B cell (primary cell): Measurements from ENCODE around the gene CTDSPL. TPM values are rescaled to one million over a fixed set of nuclear protein-coding genes. Genes with fewer than 3 reads are reported as not detected.

Experiments used
- ATAC-seq: fragments of 200-7000 bp; cut with Tn5 transposase; one replicate; pipeline ENCODE4 v1.10.0; 2021; ENCODE audit warnings: low read depth, mild to moderate bottlenecking, moderate number of reproducible peaks, moderate library complexity
- CTCF ChIA-PET: fragments of 350-600 bp; sonication (Branson Sonifier 250); formaldehyde crosslinking; loops from one replicate; lab custom pipeline; 2021; ENCODE audit warnings: antibody characterized with exemption, inconsistent platforms; lab: Charles Lee
- POLR2A ChIA-PET: fragments of 350-600 bp; sonication (Branson Sonifier 250); formaldehyde crosslinking; loops from one replicate; lab custom pipeline; 2021; ENCODE audit warnings: antibody characterized with exemption; lab: Charles Lee
- DNase-seq: peaks from one replicate; pipeline ENCODE4 v3.0.0; 2013
- H2AFZ ChIP-seq: 2 replicates; pipeline ENCODE4 v1.6.1; 2012; ENCODE audit warnings: mild to moderate bottlenecking, low read depth, low read length; ENCODE audit not compliant: insufficient read depth, poor library complexity, severe bottlenecking
- H3K27ac ChIP-seq, 2 donors: 1 replicate in 1 of 2; 2 replicates in 1 of 2; pipeline ENCODE4 v1.5.1; 2012 to 2013; ENCODE audit warnings: low read length in 2 of 2, mild to moderate bottlenecking in 2 of 2, moderate library complexity in 1 of 2
- H3K27me3 ChIP-seq, 4 experiments: fragments of 200-600 bp in 1 of 4; sonication (generic) in 1 of 4; replicated peaks in 1 of 4; 1 replicate in 2 of 4; 2 replicates in 2 of 4; pipeline versions ENCODE4 v1.6.1 to v1.7.0; 2013 to 2016; ENCODE audit warnings: low read length in 3 of 4, mild to moderate bottlenecking in 2 of 4, mixed read lengths in 1 of 4, moderate library complexity in 1 of 4; ENCODE audit not compliant: insufficient read depth in 4 of 4, control insufficient read depth in 3 of 4; ENCODE audit errors: control extremely low read depth in 1 of 4
- H3K36me3 ChIP-seq, 2 experiments: replicated peaks in 1 of 2; 1 replicate in 1 of 2; 2 replicates in 1 of 2; pipeline versions ENCODE4 v1.6.1 to v1.7.1; 2013; ENCODE audit warnings: low read length in 1 of 2; ENCODE audit not compliant: insufficient read depth in 2 of 2, control insufficient read depth in 1 of 2; ENCODE audit errors: control extremely low read depth in 1 of 2, extremely low read depth in 1 of 2
- H3K4me1 ChIP-seq, 2 donors: fragments of 200-600 bp in 1 of 2; sonication (generic) in 1 of 2; 1 replicate in 1 of 2; 2 replicates in 1 of 2; pipeline versions ENCODE4 v1.5.1 to v1.6.1; 2013 to 2017; ENCODE audit warnings: low read length in 2 of 2; ENCODE audit not compliant: control insufficient read depth in 2 of 2, insufficient read depth in 2 of 2
- H3K4me2 ChIP-seq: replicated peaks from 2 replicates; pipeline ENCODE3; 2012; ENCODE audit warnings: mild to moderate bottlenecking, low read depth, low read length; ENCODE audit not compliant: poor library complexity, severe bottlenecking
- H3K4me3 ChIP-seq, 5 experiments: fragments of 200-600 bp in 1 of 5; sonication (generic) in 1 of 5; 1 replicate in 3 of 5; 2 replicates in 2 of 5; pipeline versions ENCODE4 v1.5.1 to v1.7.0; 2011 to 2016; ENCODE audit warnings: low read length in 4 of 5, mild to moderate bottlenecking in 4 of 5, low read depth in 2 of 5, control low read depth in 1 of 5, moderate library complexity in 1 of 5; ENCODE audit not compliant: insufficient read depth in 1 of 5; ENCODE audit errors: control extremely low read depth in 1 of 5, extremely low read depth in 1 of 5
- H3K79me2 ChIP-seq: fragments of 200-600 bp; sonication (generic); one replicate; pipeline ENCODE4 v1.6.0; 2016; ENCODE audit warnings: low read length; ENCODE audit not compliant: control insufficient read depth, insufficient read depth
- H3K9ac ChIP-seq: fragments of 200-600 bp; sonication (generic); 2 replicates; pipeline ENCODE4 v1.6.1; 2017; ENCODE audit warnings: mild to moderate bottlenecking, low read length, moderate library complexity
- H3K9me3 ChIP-seq, 3 donors: one replicate each; pipeline versions ENCODE4 v1.6.1 to v1.7.1; 2013; ENCODE audit warnings: low read length in 2 of 3; ENCODE audit not compliant: control insufficient read depth in 2 of 3, insufficient read depth in 1 of 3; ENCODE audit errors: control extremely low read depth in 1 of 3
- H4K20me1 ChIP-seq: 2 replicates; pipeline ENCODE4 v1.6.0; 2012; ENCODE audit warnings: mild to moderate bottlenecking, low read length; ENCODE audit not compliant: insufficient read depth, control insufficient read depth, poor library complexity, severe bottlenecking
- H3K27ac Mint-ChIP-seq: one replicate; pipeline ENCODE4 v1.8.0; 2021; ENCODE audit warnings: mixed read lengths
- H3K27me3 Mint-ChIP-seq: one replicate; pipeline ENCODE4 v1.8.0; 2021; ENCODE audit warnings: mixed read lengths
- H3K4me1 Mint-ChIP-seq: one replicate; pipeline ENCODE4 v1.8.0; 2021; ENCODE audit warnings: mixed read lengths
- H3K4me3 Mint-ChIP-seq: one replicate; pipeline ENCODE4 v1.8.0; 2021; ENCODE audit warnings: mixed read lengths
- H3K9me3 Mint-ChIP-seq: one replicate; pipeline ENCODE4 v1.8.0; 2022; ENCODE audit warnings: mixed read lengths; ENCODE audit not compliant: insufficient read depth
- EZH2 ChIP-seq: IDR thresholded peaks from 2 replicates; pipeline ENCODE4 v1.6.1; 2012; ENCODE audit warnings: borderline replicate concordance, low read depth, mild to moderate bottlenecking, moderate library complexity, low read length; ENCODE audit not compliant: insufficient read depth, poor library complexity, severe bottlenecking
- WGBS: methylation state at CpG from one replicate; pipeline ENCODE4 v1.1.5; 2013; ENCODE audit warnings: missing lambda C conversion rate; ENCODE audit not compliant: insufficient coverage; 5-methylcytosine and 5-hydroxymethylcytosine counted together
- intact Hi-C: fragments of 100-400 bp; cut with micrococcal nuclease; formaldehyde crosslinking; loops from one replicate; pipeline ENCODE4 v1.10.0; 2022
- polyA plus RNA-seq: library from polyadenylated mRNA; depleted of rRNA; stranded (reverse); fragments of >200 nt; gene quantifications from 2 replicates; pipeline ENCODE4 v1.2.3, GENCODE V29; 2012
- total RNA-seq, 2 donors: library from RNA; stranded (reverse); fragments of 120-200 nt in 1 of 2; gene quantifications; 1 replicate in 1 of 2; 2 replicates in 1 of 2; pipeline versions ENCODE4 v1.2.3 to v1.2.4, GENCODE V29; 2013 to 2022
- TF ChIP-seq, protein P1 (sequence below): fragments of 200-600 bp; IDR thresholded peaks from one replicate; pipeline ENCODE4 v1.8.0; 2022; ENCODE audit warnings: antibody characterized with exemption, mild to moderate bottlenecking

CTDSPL gene
- total and polyA plus RNA-seq, 2 donors (not counting 1 experiment from before 2014, with no cell fraction given), result not detected

DNA sequence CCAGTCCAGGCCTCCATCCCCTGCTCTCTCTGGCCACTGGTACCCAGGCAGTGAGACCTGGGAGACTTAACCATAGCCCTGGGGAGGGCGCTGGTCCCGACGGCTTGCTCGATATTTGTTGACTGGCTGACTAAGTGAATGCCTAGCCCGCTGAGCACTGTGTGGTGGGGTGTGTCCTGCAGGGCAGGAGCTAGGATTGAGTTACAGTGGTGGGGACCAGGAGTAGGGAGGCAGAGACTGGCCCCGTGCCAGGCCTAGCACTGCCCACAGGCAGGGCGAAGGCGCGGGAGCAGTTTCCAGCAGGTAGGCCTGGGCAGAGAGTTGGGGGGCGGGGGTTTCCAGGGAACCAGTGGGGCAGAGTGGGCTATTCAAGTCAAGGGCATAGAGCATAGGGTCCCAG is 128.8 kb downstream of the CTDSPL start, which contains the start of gene VILL:
VILL (plus strand) TSS at position 260 of the 400 bp plus-strand sequence. CDS start 2,887 bp downstream, outside the sequence.
- H3K9me3 ChIP-seq, result no peaks in the 10 kb centered on the region
- H3K4me2 ChIP-seq, result no peak within 1 kb of the TSS
- no peaks in the 10 kb centered on the region for H4K20me1 ChIP-seq
- Mint-ChIP-seq H3K27me3 (no peaks in the 10 kb centered on the region), H3K4me3 (no peak within 1 kb of the TSS), H3K27ac (no peak within 1 kb of the TSS), H3K9me3 (no peaks in the 10 kb centered on the region), H3K4me1 (peaks cover 23% of the 10 kb centered on the region)
- intact Hi-C loops, result no loop called here
- no peak for DNase-seq
- TF ChIP-seq, protein P1, sequence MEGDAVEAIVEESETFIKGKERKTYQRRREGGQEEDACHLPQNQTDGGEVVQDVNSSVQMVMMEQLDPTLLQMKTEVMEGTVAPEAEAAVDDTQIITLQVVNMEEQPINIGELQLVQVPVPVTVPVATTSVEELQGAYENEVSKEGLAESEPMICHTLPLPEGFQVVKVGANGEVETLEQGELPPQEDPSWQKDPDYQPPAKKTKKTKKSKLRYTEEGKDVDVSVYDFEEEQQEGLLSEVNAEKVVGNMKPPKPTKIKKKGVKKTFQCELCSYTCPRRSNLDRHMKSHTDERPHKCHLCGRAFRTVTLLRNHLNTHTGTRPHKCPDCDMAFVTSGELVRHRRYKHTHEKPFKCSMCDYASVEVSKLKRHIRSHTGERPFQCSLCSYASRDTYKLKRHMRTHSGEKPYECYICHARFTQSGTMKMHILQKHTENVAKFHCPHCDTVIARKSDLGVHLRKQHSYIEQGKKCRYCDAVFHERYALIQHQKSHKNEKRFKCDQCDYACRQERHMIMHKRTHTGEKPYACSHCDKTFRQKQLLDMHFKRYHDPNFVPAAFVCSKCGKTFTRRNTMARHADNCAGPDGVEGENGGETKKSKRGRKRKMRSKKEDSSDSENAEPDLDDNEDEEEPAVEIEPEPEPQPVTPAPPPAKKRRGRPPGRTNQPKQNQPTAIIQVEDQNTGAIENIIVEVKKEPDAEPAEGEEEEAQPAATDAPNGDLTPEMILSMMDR, result no peak
- TF ChIP-seq EZH2, result no peak
- ChIA-PET CTCF (no interaction called here), POLR2A (no interaction called here)
- no peaks in the 10 kb centered on the region for H3K27me3 ChIP-seq
- H3K36me3 ChIP-seq, result no peaks in the 10 kb centered on the region
- peaks cover 16 to 20% of the 10 kb centered on the region in 2 donors for H3K4me1 ChIP-seq
- no peak within 1 kb of the TSS for H3K9ac ChIP-seq
- H3K79me2 ChIP-seq, result peaks cover 3% of the 10 kb centered on the region
- ATAC-seq, result no peak
- no peak within 1 kb of the TSS for H3K27ac ChIP-seq
- 96% methylated on average over 10 of the region's 10 CpGs for WGBS
- H3K4me3 ChIP-seq, result no peak within 1 kb of the TSS
- no peak within 1 kb of the TSS for H2AFZ ChIP-seq

DNA sequence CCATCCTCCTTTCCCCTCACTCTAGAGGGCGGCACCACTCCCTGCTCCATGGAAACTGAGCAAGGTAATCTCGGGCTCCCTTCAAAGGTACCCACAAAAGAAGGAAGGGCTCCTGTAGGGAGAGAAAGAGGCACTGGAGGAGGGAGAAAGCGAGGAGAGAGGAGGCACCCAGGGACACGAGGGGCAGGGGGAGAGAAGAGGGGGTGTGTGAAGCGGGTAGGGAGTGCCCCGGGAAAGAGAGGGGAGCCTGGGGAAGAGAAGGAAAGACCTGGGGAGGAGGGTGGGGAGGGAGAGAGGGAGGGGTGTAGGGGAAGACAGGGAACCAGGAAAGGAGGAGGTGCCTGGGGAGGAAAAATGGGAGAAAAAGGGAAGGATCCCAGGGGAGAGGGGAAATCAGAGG is 129.4 kb downstream of the CTDSPL start:
- peaks cover 5% of the 10 kb centered on the region for H3K79me2 ChIP-seq
- no peaks in the 10 kb centered on the region for H3K9me3 Mint-ChIP-seq
- ATAC-seq (no peak), DNase-seq (no peak)
- TF ChIP-seq EZH2, result no peak
- TF ChIP-seq, protein P1, result no peak
- H3K9ac ChIP-seq, result no peak overlapping the region
- H3K4me3 ChIP-seq, result no peak overlapping the region
- no peak overlapping the region for H3K27ac Mint-ChIP-seq
- H3K36me3 ChIP-seq, result peaks cover 0 to under 1% of the 10 kb centered on the region in 2 experiments
- no peak overlapping the region for H3K4me3 Mint-ChIP-seq
- H2AFZ ChIP-seq, result no peak overlapping the region
- intact Hi-C loops, result no loop called here
- no peak overlapping the region for H3K27ac ChIP-seq
- POLR2A ChIA-PET, result no interaction called here
- no peaks in the 10 kb centered on the region for H3K9me3 ChIP-seq
- peaks cover 26% of the 10 kb centered on the region for H3K4me1 Mint-ChIP-seq
- no peaks in the 10 kb centered on the region for H3K27me3 Mint-ChIP-seq
- 74% methylated on average over 5 of the region's 6 CpGs for WGBS
- H3K27me3 ChIP-seq, result no peaks in the 10 kb centered on the region
- CTCF ChIA-PET, result no interaction called here
- H4K20me1 ChIP-seq, result no peaks in the 10 kb centered on the region
- H3K4me1 ChIP-seq, result peaks cover 16 to 20% of the 10 kb centered on the region in 2 donors
- no peak overlapping the region for H3K4me2 ChIP-seq
